GM23248 (cell line): ENCODE results near the gene ST3GAL5.

Source experiments
- EZH2 ChIP-seq: fragments of 200-600 bp; sonication (generic); IDR thresholded peaks from 2 replicates; pipeline ENCODE4 v1.6.1; 2018; ENCODE audit warnings: antibody characterized with exemption, mild to moderate bottlenecking; ENCODE audit not compliant: insufficient read depth, poor library complexity, severe bottlenecking
- EZH2phosphoT487 ChIP-seq: fragments of 200-600 bp; sonication (generic); IDR thresholded peaks from 2 replicates; pipeline ENCODE4 v1.6.1; 2018; ENCODE audit warnings: antibody characterized with exemption, moderate library complexity, mild to moderate bottlenecking, low read depth; ENCODE audit not compliant: insufficient read depth

DNA sequence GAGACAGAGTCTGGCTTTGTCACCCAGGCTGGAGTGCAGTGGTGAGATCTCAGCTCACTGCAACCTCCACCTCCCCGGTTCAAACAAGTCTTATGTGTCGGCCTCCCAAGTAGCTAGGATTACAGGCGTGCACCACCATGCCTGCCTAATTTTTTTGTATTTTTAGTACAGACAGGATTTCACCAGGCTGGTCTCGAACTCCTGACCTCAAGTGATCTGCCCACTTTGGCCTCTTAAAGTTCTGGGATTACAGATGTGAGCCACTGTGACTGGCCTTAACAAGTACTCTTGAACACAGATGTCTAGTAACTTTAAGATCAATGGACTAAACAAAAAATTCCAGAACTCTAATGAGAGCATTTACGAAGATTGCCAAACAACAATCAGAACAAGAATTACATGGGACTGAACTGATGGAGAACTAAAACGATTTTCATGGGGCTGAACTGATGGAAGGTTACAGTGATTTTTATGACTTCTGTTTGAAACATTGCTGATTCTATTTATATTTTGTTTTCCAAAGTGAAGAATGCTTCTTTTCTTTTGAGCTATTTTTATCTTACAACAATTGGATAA, 46.5 kb upstream of the ST3GAL5 start:
- TF ChIP-seq EZH2 (no peak), EZH2phosphoT487 (no peak)
